Mucosa of rectum (tissue), 2 donors: ENCODE data around the gene ALOX5AP.
A peak's percentile ranks its signal among the peaks of the same experiment; 100 is the strongest.

Experiments used
- H3K27ac ChIP-seq, 2 donors: one replicate each; pipeline ENCODE4 v1.7.0; 2013; ENCODE audit warnings: inconsistent platforms in 2 of 2, low read depth in 2 of 2, low read length in 2 of 2
- H3K27me3 ChIP-seq, 2 donors: one replicate each; pipeline ENCODE4 v1.7.0; 2013; ENCODE audit warnings: low read length in 2 of 2; ENCODE audit not compliant: control insufficient read depth in 2 of 2, insufficient read depth in 2 of 2
- H3K36me3 ChIP-seq, 2 donors: one replicate each; pipeline ENCODE4 v1.7.0; 2013; ENCODE audit warnings: low read length in 2 of 2; ENCODE audit not compliant: control insufficient read depth in 2 of 2, insufficient read depth in 2 of 2
- H3K4me1 ChIP-seq, 2 donors: one replicate each; pipeline ENCODE4 v1.7.0; 2013; ENCODE audit warnings: low read length in 2 of 2, mild to moderate bottlenecking in 1 of 2; ENCODE audit not compliant: control insufficient read depth in 2 of 2, insufficient read depth in 2 of 2
- H3K4me3 ChIP-seq, 2 donors: one replicate each; pipeline ENCODE4 v1.7.0; 2013; ENCODE audit warnings: low read length in 2 of 2
- H3K9ac ChIP-seq, 2 donors: one replicate each; pipeline ENCODE4 v1.7.0; 2013; ENCODE audit warnings: low read length in 2 of 2, low read depth in 1 of 2, mild to moderate bottlenecking in 1 of 2
- H3K9me3 ChIP-seq, 2 donors: one replicate each; pipeline ENCODE4 v1.7.0; 2013; ENCODE audit warnings: low read length in 2 of 2; ENCODE audit not compliant: control insufficient read depth in 2 of 2
- donor health status: healthy.
- donor health status: Normal muscosa, but diverticular disease.

ALOX5AP gene

GRCh38 chr13:30736461-30737320 is 1.3 kb downstream of the ALOX5AP start:
- peak overlapping the region; percentile 13 to 26 for H3K27ac ChIP-seq
- no peaks in the 10 kb centered on the region for H3K9me3 ChIP-seq
- no peaks in the 10 kb centered on the region for H3K36me3 ChIP-seq
- H3K4me1 ChIP-seq = peaks cover 3 to 5% of the 10 kb centered on the region in 2 donors
- H3K9ac ChIP-seq = peak overlapping the region in 1 of 2 donors; percentile 14
- H3K27me3 ChIP-seq = no peaks in the 10 kb centered on the region
- peak overlapping the region in 1 of 2 donors; percentile 66 for H3K4me3 ChIP-seq

GRCh38 chr13:30737511-30738337 is 2.4 kb downstream of the ALOX5AP start:
- no peak overlapping the region for H3K27ac ChIP-seq
- H3K4me1 ChIP-seq = peaks cover 3 to 5% of the 10 kb centered on the region in 2 donors
- H3K4me3 ChIP-seq = peak overlapping the region; percentile 2 to 14

DNA sequence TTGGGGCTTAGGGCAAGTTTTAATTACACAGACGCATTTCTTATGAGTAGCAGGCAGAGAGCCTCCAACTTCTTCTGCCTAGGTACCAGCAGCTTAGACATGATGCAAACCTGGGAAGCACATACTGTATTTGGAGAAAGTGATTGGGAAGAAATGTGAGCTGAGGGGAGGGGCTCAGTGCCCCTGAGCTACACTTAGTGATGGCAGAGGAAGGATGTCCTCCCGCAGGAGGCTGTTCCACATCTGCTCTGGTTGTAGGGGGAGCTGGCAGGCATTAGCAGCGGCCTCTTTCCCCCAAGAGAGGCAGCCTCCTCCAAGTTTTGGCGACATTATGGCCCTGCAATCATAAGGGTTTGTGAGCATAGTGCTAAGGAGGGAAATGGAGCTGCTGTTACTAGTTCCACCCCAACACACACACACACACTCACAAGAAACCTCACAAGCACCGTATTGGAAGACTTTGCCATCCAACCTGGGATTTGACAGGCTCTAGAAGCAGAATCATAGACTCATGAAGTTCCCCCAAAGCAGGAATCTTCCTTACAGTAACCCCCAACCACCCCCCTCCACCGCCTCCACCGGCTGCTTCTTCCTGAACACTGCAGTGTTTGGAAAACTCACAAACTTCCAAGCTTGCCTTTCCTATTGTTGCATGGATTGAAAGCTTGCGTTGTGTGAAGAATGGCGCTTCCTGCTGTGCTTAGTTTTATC is 3.3 kb downstream of the ALOX5AP start:
- H3K27me3 ChIP-seq = no peaks in the 10 kb centered on the region
- peak overlapping the region in 1 of 2 donors; percentile 16 for H3K27ac ChIP-seq
- H3K9me3 ChIP-seq = no peaks in the 10 kb centered on the region
- H3K36me3 ChIP-seq = no peaks in the 10 kb centered on the region
- no peak overlapping the region for H3K9ac ChIP-seq
- H3K4me3 ChIP-seq = no peak overlapping the region
- H3K4me1 ChIP-seq = peaks cover 11% of the 10 kb centered on the region in 2 donors

More at GRCh38 chr13:30737511-30738337, 2.4 kb downstream of the ALOX5AP start:
- Histone ChIP-seq H3K9ac (no peak overlapping the region), H3K36me3 (no peaks in the 10 kb centered on the region), H3K9me3 (no peaks in the 10 kb centered on the region), H3K27me3 (no peaks in the 10 kb centered on the region)

- no peak overlapping the region for H3K4me3 ChIP-seq
- no peaks in the 10 kb centered on the region for H3K36me3 ChIP-seq
- no peak overlapping the region for H3K9ac ChIP-seq
- peaks cover 16% of the 10 kb centered on the region in 2 donors for H3K4me1 ChIP-seq
- no peaks in the 10 kb centered on the region for H3K9me3 ChIP-seq
- no peak overlapping the region for H3K27ac ChIP-seq
- no peaks in the 10 kb centered on the region for H3K27me3 ChIP-seq
Measured at GRCh38 chr13:30739237-30739528, 3.8 kb downstream of the ALOX5AP start.

- peak overlapping the region; percentile 9 to 41 for H3K9ac ChIP-seq
- H3K9me3 ChIP-seq = no peaks in the 10 kb centered on the region
- H3K27ac ChIP-seq = peak overlapping the region; percentile 32 to 52
- H3K36me3 ChIP-seq = no peaks in the 10 kb centered on the region
- H3K27me3 ChIP-seq = no peaks in the 10 kb centered on the region
- H3K4me3 ChIP-seq = peak overlapping the region in 1 of 2 donors; percentile 56
- peaks cover 21 to 24% of the 10 kb centered on the region in 2 donors for H3K4me1 ChIP-seq
Measured at GRCh38 chr13:30739761-30740642, 4.7 kb downstream of the ALOX5AP start.

- Histone ChIP-seq H3K4me1 (peaks cover 34 to 37% of the 10 kb centered on the region in 2 donors), H3K36me3 (no peaks in the 10 kb centered on the region), H3K9ac (no peak overlapping the region), H3K27me3 (no peaks in the 10 kb centered on the region), H3K4me3 (no peak overlapping the region), H3K27ac (peak overlapping the region; percentile 16 to 84), H3K9me3 (no peaks in the 10 kb centered on the region)
Measured at GRCh38 chr13:30742901-30743300, 7.6 kb downstream of the ALOX5AP start.

GRCh38 chr13:30743319-30744055 is 8.1 kb downstream of the ALOX5AP start:
- no peak overlapping the region for H3K4me3 ChIP-seq
- peaks cover 34 to 37% of the 10 kb centered on the region in 2 donors for H3K4me1 ChIP-seq
- no peaks in the 10 kb centered on the region for H3K36me3 ChIP-seq

DNA sequence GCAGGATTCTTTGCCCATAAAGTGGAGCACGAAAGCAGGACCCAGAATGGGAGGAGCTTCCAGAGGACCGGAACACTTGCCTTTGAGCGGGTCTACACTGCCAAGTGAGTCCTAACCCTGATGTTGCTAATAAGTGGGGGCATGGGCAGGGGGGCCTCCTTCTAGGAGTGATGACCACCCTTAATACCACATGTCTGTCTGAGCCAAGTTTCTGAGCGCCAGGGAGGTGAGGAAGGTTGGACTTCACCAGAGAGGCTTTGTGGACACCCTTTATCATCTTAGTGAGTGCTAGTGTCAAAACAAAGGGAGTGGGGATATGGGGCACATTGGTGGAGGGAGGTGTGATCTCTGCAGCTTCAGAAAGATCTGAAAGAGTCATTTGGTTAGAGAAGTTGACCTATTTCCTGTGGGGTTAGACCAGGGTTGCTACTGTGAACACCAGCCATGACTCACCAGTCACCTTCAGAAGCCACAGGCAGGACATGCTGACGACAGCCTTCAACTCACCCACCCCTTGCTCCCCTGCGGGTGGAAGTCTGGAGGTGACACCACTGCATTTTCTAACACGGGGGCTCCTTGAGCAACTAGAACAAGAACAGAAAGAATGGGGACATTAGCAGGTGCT is 8.8 kb downstream of the ALOX5AP start:
- Histone ChIP-seq H3K27me3 (no peaks in the 10 kb centered on the region), H3K27ac (peak overlapping the region; percentile 67 to 84)

More at GRCh38 chr13:30743319-30744055, 8.1 kb downstream of the ALOX5AP start:
- no peaks in the 10 kb centered on the region for H3K27me3 ChIP-seq
- H3K9me3 ChIP-seq = no peaks in the 10 kb centered on the region
- peak overlapping the region; percentile 67 to 84 for H3K27ac ChIP-seq
- H3K9ac ChIP-seq = no peak overlapping the region

More for the DNA sequence above, 8.8 kb downstream of the ALOX5AP start:
- H3K9ac ChIP-seq = peak overlapping the region in 1 of 2 donors; percentile 47
- H3K9me3 ChIP-seq = no peaks in the 10 kb centered on the region
- no peak overlapping the region for H3K4me3 ChIP-seq
- peaks cover 34 to 37% of the 10 kb centered on the region in 2 donors for H3K4me1 ChIP-seq
- H3K36me3 ChIP-seq = no peaks in the 10 kb centered on the region
